Memory B cell (primary cell): ENCODE results near the gene C15orf40.
"Not testable (repeated sequence)": the region's sequence is repeated elsewhere in the genome, so short reads cannot be mapped to it uniquely, and the experiment has no call there.

Experiments used
- ATAC-seq: fragments of 150-1000 bp; cut with Tn5 transposase; 2 replicates; pipeline ENCODE4 v1.10.0; 2021; ENCODE audit warnings: low read depth, mild to moderate bottlenecking, moderate library complexity
- DNase-seq, 2 donors: peaks; one replicate each; pipeline ENCODE4 v3.0.0; 2022; ENCODE audit warnings: low spot score in 2 of 2
- H3K27ac Mint-ChIP-seq: one replicate; pipeline ENCODE4 v1.8.0; 2022; ENCODE audit warnings: mild to moderate bottlenecking, moderate library complexity, mixed read lengths
- H3K27me3 Mint-ChIP-seq: one replicate; pipeline ENCODE4 v1.8.0; 2022; ENCODE audit warnings: mixed read lengths
- H3K36me3 Mint-ChIP-seq: one replicate; pipeline ENCODE4 v1.8.0; 2022; ENCODE audit warnings: mild to moderate bottlenecking, mixed read lengths
- H3K4me1 Mint-ChIP-seq: one replicate; pipeline ENCODE4 v1.8.0; 2022; ENCODE audit warnings: mixed read lengths
- H3K4me3 Mint-ChIP-seq: one replicate; pipeline ENCODE4 v1.8.0; 2022; ENCODE audit warnings: mild to moderate bottlenecking, moderate library complexity, mixed read lengths
- H3K9me3 Mint-ChIP-seq: one replicate; pipeline ENCODE4 v1.8.0; 2022; ENCODE audit warnings: mixed read lengths

Gene C15orf40

GRCh38 chr15:83011271-83012075 lies at the start of gene C15orf40:
TSS of gene C15orf40 (minus strand) at chr15:83011639. CDS start at chr15:83011607, 32 bp downstream.
- Mint-ChIP-seq H3K9me3 (no peaks in the 10 kb centered on the region), H3K36me3 (peaks cover 5% of the 10 kb centered on the region), H3K27ac (peak within 1 kb of the TSS; percentile 87), H3K27me3 (no peaks in the 10 kb centered on the region), H3K4me3 (peak within 1 kb of the TSS; percentile 97), H3K4me1 (peaks cover 34% of the 10 kb centered on the region)
- ATAC-seq (peak; percentile 87), DNase-seq (peak; percentile 75 to 82)

- H3K36me3 Mint-ChIP-seq = peaks cover 6% of the 10 kb centered on the region
These were observed 46.4 kb upstream of the C15orf40 start for GRCh38 chr15:83057696-83058376.

GRCh38 chr15:83057002-83057401 lies 45.6 kb upstream of the C15orf40 start:
- DNase-seq (no peak), ATAC-seq (no peak)
- Mint-ChIP-seq H3K36me3 (peaks cover 7% of the 10 kb centered on the region), H3K27ac (no peak overlapping the region), H3K9me3 (no peaks in the 10 kb centered on the region), H3K4me3 (no peak overlapping the region), H3K27me3 (no peaks in the 10 kb centered on the region), H3K4me1 (peaks cover 8% of the 10 kb centered on the region)

More at GRCh38 chr15:83057696-83058376, 46.4 kb upstream of the C15orf40 start:
- ATAC-seq (no peak), DNase-seq (no peak)
- Mint-ChIP-seq H3K4me3 (no peak overlapping the region), H3K4me1 (peaks cover 5% of the 10 kb centered on the region), H3K27me3 (no peaks in the 10 kb centered on the region), H3K9me3 (no peaks in the 10 kb centered on the region), H3K27ac (no peak overlapping the region)

GRCh38 chr15:83053151-83053550 lies 41.7 kb upstream of the C15orf40 start:
- H3K4me1 Mint-ChIP-seq = peaks cover 15% of the 10 kb centered on the region
- peaks cover 18% of the 10 kb centered on the region for H3K36me3 Mint-ChIP-seq
- H3K27ac Mint-ChIP-seq = no peak overlapping the region
- H3K4me3 Mint-ChIP-seq = no peak overlapping the region
- DNase-seq (no peak), ATAC-seq (no peak)
- H3K27me3 Mint-ChIP-seq = no peaks in the 10 kb centered on the region
- no peaks in the 10 kb centered on the region for H3K9me3 Mint-ChIP-seq

- Mint-ChIP-seq H3K9me3 (no peaks in the 10 kb centered on the region), H3K27me3 (no peaks in the 10 kb centered on the region), H3K4me1 (peaks cover 21% of the 10 kb centered on the region), H3K4me3 (no peak overlapping the region), H3K27ac (peak overlapping the region; percentile 14), H3K36me3 (peaks cover 43% of the 10 kb centered on the region)
- ATAC-seq (no peak), DNase-seq (no peak)
These were observed 35.2 kb upstream of the C15orf40 start for GRCh38 chr15:83046558-83047127.

- no peak overlapping the region for H3K4me3 Mint-ChIP-seq
- H3K27ac Mint-ChIP-seq = no peak overlapping the region
- no peak for DNase-seq
- peaks cover 22% of the 10 kb centered on the region for H3K4me1 Mint-ChIP-seq
- H3K9me3 Mint-ChIP-seq = no peaks in the 10 kb centered on the region
- no peaks in the 10 kb centered on the region for H3K27me3 Mint-ChIP-seq
- H3K36me3 Mint-ChIP-seq = peaks cover 52% of the 10 kb centered on the region
- no peak for ATAC-seq
These were observed 32.7 kb upstream of the C15orf40 start for GRCh38 chr15:83044156-83044555.

- Mint-ChIP-seq H3K27me3 (no peaks in the 10 kb centered on the region), H3K4me1 (peaks cover 17% of the 10 kb centered on the region), H3K9me3 (no peaks in the 10 kb centered on the region), H3K27ac (peak overlapping the region; percentile 35), H3K36me3 (peaks cover 51% of the 10 kb centered on the region), H3K4me3 (no peak overlapping the region)
- DNase-seq (no peak), ATAC-seq (no peak)
These were observed 27.8 kb upstream of the C15orf40 start for GRCh38 chr15:83039206-83039605.

- H3K4me1 Mint-ChIP-seq = peaks cover 19% of the 10 kb centered on the region
- DNase-seq (no peak), ATAC-seq (no peak)
- H3K4me3 Mint-ChIP-seq = no peak overlapping the region
- peaks cover 51% of the 10 kb centered on the region for H3K36me3 Mint-ChIP-seq
- peak overlapping the region; percentile 35 for H3K27ac Mint-ChIP-seq
- H3K9me3 Mint-ChIP-seq = no peaks in the 10 kb centered on the region
- H3K27me3 Mint-ChIP-seq = no peaks in the 10 kb centered on the region
These were observed 24.8 kb upstream of the C15orf40 start for GRCh38 chr15:83036253-83036652.

GRCh38 chr15:83031234-83031633 lies 19.8 kb upstream of the C15orf40 start:
- not testable (repeated sequence) for H3K9me3 Mint-ChIP-seq, H3K4me1 Mint-ChIP-seq, H3K4me3 Mint-ChIP-seq, DNase-seq, ATAC-seq, H3K27ac Mint-ChIP-seq, H3K27me3 Mint-ChIP-seq
- peaks cover 31% of the 10 kb centered on the region for H3K36me3 Mint-ChIP-seq

GRCh38 chr15:83030021-83030420 lies 18.6 kb upstream of the C15orf40 start:
- ATAC-seq = no peak
- H3K4me3 Mint-ChIP-seq = no peak overlapping the region
- H3K27ac Mint-ChIP-seq = no peak overlapping the region
- H3K36me3 Mint-ChIP-seq = peaks cover 24% of the 10 kb centered on the region
- H3K27me3 Mint-ChIP-seq = no peaks in the 10 kb centered on the region
- no peaks in the 10 kb centered on the region for H3K9me3 Mint-ChIP-seq
- peaks cover 2% of the 10 kb centered on the region for H3K4me1 Mint-ChIP-seq
- no peak for DNase-seq

- Mint-ChIP-seq H3K36me3 (peaks cover 6% of the 10 kb centered on the region), H3K27ac (no peak overlapping the region), H3K4me1 (peaks cover 8% of the 10 kb centered on the region), H3K27me3 (no peaks in the 10 kb centered on the region), H3K9me3 (no peaks in the 10 kb centered on the region), H3K4me3 (no peak overlapping the region)
- ATAC-seq = no peak
- DNase-seq = no peak
These were observed 7.0 kb upstream of the C15orf40 start for GRCh38 chr15:83018436-83018835.

- Mint-ChIP-seq H3K4me3 (no peak overlapping the region), H3K36me3 (peaks cover 6% of the 10 kb centered on the region), H3K9me3 (no peaks in the 10 kb centered on the region), H3K27ac (no peak overlapping the region), H3K4me1 (peaks cover 19% of the 10 kb centered on the region), H3K27me3 (no peaks in the 10 kb centered on the region)
- DNase-seq (no peak), ATAC-seq (no peak)
These were observed 5.5 kb upstream of the C15orf40 start for GRCh38 chr15:83016906-83017305.

- peaks cover 29% of the 10 kb centered on the region for H3K4me1 Mint-ChIP-seq
- peaks cover 5% of the 10 kb centered on the region for H3K36me3 Mint-ChIP-seq
- DNase-seq = no peak
- H3K27ac Mint-ChIP-seq = no peak overlapping the region
- H3K4me3 Mint-ChIP-seq = no peak overlapping the region
- no peaks in the 10 kb centered on the region for H3K9me3 Mint-ChIP-seq
- ATAC-seq = no peak
- H3K27me3 Mint-ChIP-seq = no peaks in the 10 kb centered on the region
These were observed 3.9 kb upstream of the C15orf40 start for GRCh38 chr15:83015361-83015760.

GRCh38 chr15:83014205-83014653 lies 2.8 kb upstream of the C15orf40 start:
- H3K27ac Mint-ChIP-seq = peak overlapping the region; percentile 29
- no peak for ATAC-seq
- peaks cover 4% of the 10 kb centered on the region for H3K36me3 Mint-ChIP-seq
- no peak for DNase-seq
- H3K9me3 Mint-ChIP-seq = no peaks in the 10 kb centered on the region
- no peak overlapping the region for H3K4me3 Mint-ChIP-seq
- H3K27me3 Mint-ChIP-seq = no peaks in the 10 kb centered on the region
- peaks cover 30% of the 10 kb centered on the region for H3K4me1 Mint-ChIP-seq
